GM12878 (cell line): ENCODE results near the gene CFAP141. TPM values are rescaled to one million over a fixed set of nuclear protein-coding genes. Genes with fewer than 3 reads are reported as not detected.

Source experiments
- BMI1 ChIP-seq: fragments of 450-650 bp; IDR thresholded peaks from 2 replicates; pipeline ENCODE4 v1.6.1; 2016; ENCODE audit warnings: mild to moderate bottlenecking, moderate library complexity, borderline replicate concordance
- EP300 ChIP-seq, 2 experiments: fragments of 150-350 bp in 1 of 2; IDR thresholded peaks; 2 replicates each; pipeline ENCODE4 v1.6.1; 2011 to 2012; ENCODE audit warnings: low read depth in 2 of 2, low read length in 2 of 2, borderline replicate concordance in 1 of 2, improper control_type of control experiment in 1 of 2, inconsistent platforms in 1 of 2; ENCODE audit not compliant: control insufficient read depth in 1 of 2
- EZH2 ChIP-seq: IDR thresholded peaks from 2 replicates; pipeline ENCODE4 v1.6.1; 2012; ENCODE audit warnings: low read depth, mild to moderate bottlenecking, control low read depth, inconsistent platforms, low read length, borderline replicate concordance; ENCODE audit not compliant: control insufficient read depth
- HDGF ChIP-seq: fragments of 450-650 bp; IDR thresholded peaks from 2 replicates; pipeline ENCODE4 v1.6.1; 2016; ENCODE audit warnings: antibody characterized with exemption
- KAT2A ChIP-seq: conservative IDR thresholded peaks from 2 replicates; pipeline ENCODE4 v1.6.1; 2011; ENCODE audit warnings: low read depth, low read length; ENCODE audit not compliant: control insufficient read depth
- MAX ChIP-seq: IDR thresholded peaks from 2 replicates; pipeline ENCODE4 v1.6.1; 2012; ENCODE audit warnings: low read depth, low read length, improper control_type of control experiment
- MEF2B ChIP-seq: fragments of 450-650 bp; IDR thresholded peaks from 2 replicates; pipeline ENCODE4 v1.6.1; 2018; ENCODE audit warnings: mild to moderate bottlenecking, moderate library complexity; ENCODE audit not compliant: partially characterized antibody, poor library complexity, severe bottlenecking
- MLLT1 ChIP-seq: fragments of 450-650 bp; IDR thresholded peaks from 2 replicates; pipeline ENCODE4 v1.6.1; 2016; ENCODE audit warnings: mild to moderate bottlenecking
- MTA3 ChIP-seq: IDR thresholded peaks from 2 replicates; pipeline ENCODE4 v1.6.1; 2012; ENCODE audit warnings: low read length, inconsistent platforms, borderline replicate concordance
- NRF1 ChIP-seq: conservative IDR thresholded peaks from 2 replicates; pipeline ENCODE4 v1.6.1; 2011; ENCODE audit warnings: mild to moderate bottlenecking, low read depth, low read length, improper control_type of control experiment
- PAX5 ChIP-seq: IDR thresholded peaks from 2 replicates; pipeline ENCODE4 v1.6.1; 2011; ENCODE audit warnings: low read depth, low read length, borderline replicate concordance
- POLR2AphosphoS2 ChIP-seq: IDR thresholded peaks from 2 replicates; pipeline ENCODE4 v1.6.1; 2011; ENCODE audit warnings: low read depth, mild to moderate bottlenecking, low read length, improper control_type of control experiment, moderate library complexity
- RUNX3 ChIP-seq: IDR thresholded peaks from 2 replicates; pipeline ENCODE4 v1.6.1; 2012; ENCODE audit warnings: low read length, inconsistent platforms
- STAT1 ChIP-seq: fragments of 450-650 bp; conservative IDR thresholded peaks from 2 replicates; pipeline ENCODE4 v1.6.1; 2014; ENCODE audit warnings: antibody characterized with exemption, mild to moderate bottlenecking
- SUPT20H ChIP-seq: IDR thresholded peaks from 2 replicates; pipeline ENCODE4 v1.6.1; 2011; ENCODE audit warnings: low read depth, mild to moderate bottlenecking, low read length, moderate library complexity, borderline replicate concordance; ENCODE audit not compliant: control insufficient read depth
- SUZ12 ChIP-seq: fragments of 200-600 bp; sonication (generic); IDR thresholded peaks from one replicate; pipeline ENCODE4 v1.6.1; 2018; ENCODE audit warnings: antibody characterized with exemption, mild to moderate bottlenecking; ENCODE audit not compliant: unreplicated experiment
- TBL1XR1 ChIP-seq: IDR thresholded peaks from 2 replicates; pipeline ENCODE4 v1.6.1; 2012; ENCODE audit warnings: low read depth, low read length, improper control_type of control experiment
- USF1 ChIP-seq: IDR thresholded peaks from 2 replicates; pipeline ENCODE4 v1.6.1; 2011; ENCODE audit warnings: borderline replicate concordance, low read depth, mild to moderate bottlenecking, moderate library complexity, mixed read lengths, low read length; ENCODE audit not compliant: insufficient read depth; ENCODE audit errors: extremely low read length
- polyA plus RNA-seq, 11 experiments: library from polyadenylated mRNA; depleted of rRNA in 4 of 11; unstranded in 6 of 11; stranded (reverse) in 5 of 11; fragments of >200 nt; fragmentation: Nextera tagmentation in 4 of 11; fragmentation: Illumina TruSeq in 1 of 11; extraction: Ambion mirVana in 4 of 11; extraction: Trizol in 1 of 11; gene quantifications; 1 replicate in 1 of 11; 2 replicates in 10 of 11; pipeline versions ENCODE4 v1.2.1 to v1.2.3, GENCODE V29; 2011 to 2016; ENCODE audit warnings: inconsistent platforms in 2 of 11, missing spikeins in 2 of 11, low read depth in 1 of 11
- total RNA-seq, 4 experiments: library from RNA; depleted of rRNA in 3 of 4; stranded (reverse); fragments of >200 nt in 3 of 4; fragmentation: Illumina TruSeq in 1 of 4; extraction: Trizol in 1 of 4; gene quantifications; 2 replicates each; pipeline versions ENCODE4 v1.2.1 to v1.2.3, GENCODE V29; 2013 to 2021
- TF ChIP-seq, protein P1 (sequence below): fragments of 450-650 bp; IDR thresholded peaks from 2 replicates; pipeline ENCODE4 v1.6.1; 2017; ENCODE audit warnings: mild to moderate bottlenecking
- TF ChIP-seq, protein P2 (sequence below): fragments of 450-650 bp; IDR thresholded peaks from 2 replicates; pipeline ENCODE4 v1.6.1; 2017; ENCODE audit warnings: mild to moderate bottlenecking, low read depth, inconsistent platforms; ENCODE audit not compliant: poor library complexity, severe bottlenecking

Gene CFAP141
- total and polyA plus RNA-seq, 10 of the 15 experiments (the other 5 are each of a cell fraction or from before 2014, with no cell fraction given): not detected

- TF ChIP-seq KAT2A: no peak
- TF ChIP-seq USF1: peak; percentile 98
- TF ChIP-seq RUNX3: no peak
- peak; percentile 77; the same call in 1 of the 2 replicates for TF ChIP-seq POLR2AphosphoS2
- TF ChIP-seq SUPT20H: no peak
- 0 out of 2 replicates have a peak, but pooled peaks have one; percentile 49 for TF ChIP-seq STAT1
- peak; percentile 98 for TF ChIP-seq HDGF
- TF ChIP-seq MLLT1: peak; percentile 100
- no peak for TF ChIP-seq BMI1
- peak; percentile 67; the same call in 1 of the 2 replicates for TF ChIP-seq TBL1XR1
- TF ChIP-seq MTA3: no peak
- peak; percentile 43; the same call in 1 of the 2 replicates for TF ChIP-seq NRF1
- peak; percentile 55 for TF ChIP-seq PAX5
- no peak for TF ChIP-seq EZH2
- TF ChIP-seq, protein P1, sequence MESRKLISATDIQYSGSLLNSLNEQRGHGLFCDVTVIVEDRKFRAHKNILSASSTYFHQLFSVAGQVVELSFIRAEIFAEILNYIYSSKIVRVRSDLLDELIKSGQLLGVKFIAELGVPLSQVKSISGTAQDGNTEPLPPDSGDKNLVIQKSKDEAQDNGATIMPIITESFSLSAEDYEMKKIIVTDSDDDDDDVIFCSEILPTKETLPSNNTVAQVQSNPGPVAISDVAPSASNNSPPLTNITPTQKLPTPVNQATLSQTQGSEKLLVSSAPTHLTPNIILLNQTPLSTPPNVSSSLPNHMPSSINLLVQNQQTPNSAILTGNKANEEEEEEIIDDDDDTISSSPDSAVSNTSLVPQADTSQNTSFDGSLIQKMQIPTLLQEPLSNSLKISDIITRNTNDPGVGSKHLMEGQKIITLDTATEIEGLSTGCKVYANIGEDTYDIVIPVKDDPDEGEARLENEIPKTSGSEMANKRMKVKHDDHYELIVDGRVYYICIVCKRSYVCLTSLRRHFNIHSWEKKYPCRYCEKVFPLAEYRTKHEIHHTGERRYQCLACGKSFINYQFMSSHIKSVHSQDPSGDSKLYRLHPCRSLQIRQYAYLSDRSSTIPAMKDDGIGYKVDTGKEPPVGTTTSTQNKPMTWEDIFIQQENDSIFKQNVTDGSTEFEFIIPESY: no peak
- TF ChIP-seq, protein P2, sequence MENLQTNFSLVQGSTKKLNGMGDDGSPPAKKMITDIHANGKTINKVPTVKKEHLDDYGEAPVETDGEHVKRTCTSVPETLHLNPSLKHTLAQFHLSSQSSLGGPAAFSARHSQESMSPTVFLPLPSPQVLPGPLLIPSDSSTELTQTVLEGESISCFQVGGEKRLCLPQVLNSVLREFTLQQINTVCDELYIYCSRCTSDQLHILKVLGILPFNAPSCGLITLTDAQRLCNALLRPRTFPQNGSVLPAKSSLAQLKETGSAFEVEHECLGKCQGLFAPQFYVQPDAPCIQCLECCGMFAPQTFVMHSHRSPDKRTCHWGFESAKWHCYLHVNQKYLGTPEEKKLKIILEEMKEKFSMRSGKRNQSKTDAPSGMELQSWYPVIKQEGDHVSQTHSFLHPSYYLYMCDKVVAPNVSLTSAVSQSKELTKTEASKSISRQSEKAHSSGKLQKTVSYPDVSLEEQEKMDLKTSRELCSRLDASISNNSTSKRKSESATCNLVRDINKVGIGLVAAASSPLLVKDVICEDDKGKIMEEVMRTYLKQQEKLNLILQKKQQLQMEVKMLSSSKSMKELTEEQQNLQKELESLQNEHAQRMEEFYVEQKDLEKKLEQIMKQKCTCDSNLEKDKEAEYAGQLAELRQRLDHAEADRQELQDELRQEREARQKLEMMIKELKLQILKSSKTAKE: no peak
- TF ChIP-seq EP300 (IDR thresholded peaks at IDR 0.05; ENCODE audit: borderline replicate concordance in 1 of 2, control insufficient read depth in 1 of 2, low read depth in 2 of 2, low read length in 2 of 2): no peak
- peak; percentile 51 for TF ChIP-seq MEF2B
- TF ChIP-seq SUZ12: no peak
- peak; percentile 99 for TF ChIP-seq MAX
Measured at GRCh38 chr1:154220071-154220969, 14.2 kb upstream of the CFAP141 start, which contains the start of gene UBAP2L (continued).
